ENCODE data around the gene SPTB.
A peak's percentile ranks its signal among the peaks of the same experiment; 100 is the strongest.

The SPTB gene

GRCh38 chr14:64879635-64880220 is at the start of gene SPTB:
TSS of gene SPTB (minus strand) at chr14:64879907. CDS start at chr14:64823094, 56,813 bp downstream.
- Histone ChIP-seq H3K9me3 (ENCODE audit: control insufficient read depth, insufficient read depth, low read depth, low read length) (no peaks in the 10 kb centered on the region), H3K27me3 (ENCODE audit: control insufficient read depth, insufficient read depth, low read length) (peaks cover 91% of the 10 kb centered on the region), H3K9ac (ENCODE audit: low read length) (peak within 1 kb of the TSS; percentile 29), H3K4me1 (ENCODE audit: control insufficient read depth, insufficient read depth, low read length) (no peaks in the 10 kb centered on the region; the same call in 1 of the 2 replicates), H3K4me3 (ENCODE audit: low read depth, low read length) (peak within 1 kb of the TSS; percentile 67), H3K36me3 (ENCODE audit: control insufficient read depth, insufficient read depth, low read length) (no peaks in the 10 kb centered on the region), H3K27ac (ENCODE audit: low read depth, low read length) (no peak within 1 kb of the TSS)

GRCh38 chr14:64929014-64929359 is 49.3 kb upstream of the SPTB start:
- H3K27me3 ChIP-seq (ENCODE audit: control insufficient read depth, insufficient read depth, low read length): no peaks in the 10 kb centered on the region
- peaks cover 69% of the 10 kb centered on the region for H3K36me3 ChIP-seq (ENCODE audit: control insufficient read depth, insufficient read depth, low read length)
- no peak overlapping the region for H3K9ac ChIP-seq (ENCODE audit: low read length)
- no peaks in the 10 kb centered on the region for H3K9me3 ChIP-seq (ENCODE audit: control insufficient read depth, insufficient read depth, low read depth, low read length)
- peaks cover 8% of the 10 kb centered on the region; the same call in 1 of the 2 replicates for H3K4me1 ChIP-seq (ENCODE audit: control insufficient read depth, insufficient read depth, low read length)
- no peak overlapping the region for H3K4me3 ChIP-seq (ENCODE audit: low read depth, low read length)
- no peak overlapping the region for H3K27ac ChIP-seq (ENCODE audit: low read depth, low read length)

- H3K9me3 ChIP-seq (ENCODE audit: control insufficient read depth, insufficient read depth, low read depth, low read length): no peaks in the 10 kb centered on the region
- no peak overlapping the region for H3K27ac ChIP-seq (ENCODE audit: low read depth, low read length)
- no peak overlapping the region for H3K4me3 ChIP-seq (ENCODE audit: low read depth, low read length)
- peaks cover 68% of the 10 kb centered on the region for H3K36me3 ChIP-seq (ENCODE audit: control insufficient read depth, insufficient read depth, low read length)
- H3K4me1 ChIP-seq (ENCODE audit: control insufficient read depth, insufficient read depth, low read length): peaks cover 8% of the 10 kb centered on the region; the same call in 1 of the 2 replicates
- H3K9ac ChIP-seq (ENCODE audit: low read length): no peak overlapping the region
- H3K27me3 ChIP-seq (ENCODE audit: control insufficient read depth, insufficient read depth, low read length): no peaks in the 10 kb centered on the region
Observed at GRCh38 chr14:64928239-64929013, 48.7 kb upstream of the SPTB start.

GRCh38 chr14:64927031-64927430 is 47.3 kb upstream of the SPTB start:
- Histone ChIP-seq H3K9ac (ENCODE audit: low read length) (no peak overlapping the region), H3K4me1 (ENCODE audit: control insufficient read depth, insufficient read depth, low read length) (peaks cover 8% of the 10 kb centered on the region; the same call in 1 of the 2 replicates), H3K9me3 (ENCODE audit: control insufficient read depth, insufficient read depth, low read depth, low read length) (no peaks in the 10 kb centered on the region), H3K27me3 (ENCODE audit: control insufficient read depth, insufficient read depth, low read length) (no peaks in the 10 kb centered on the region), H3K4me3 (ENCODE audit: low read depth, low read length) (no peak overlapping the region), H3K36me3 (ENCODE audit: control insufficient read depth, insufficient read depth, low read length) (peaks cover 55% of the 10 kb centered on the region), H3K27ac (ENCODE audit: low read depth, low read length) (no peak overlapping the region)

GRCh38 chr14:64926398-64926995 is 46.8 kb upstream of the SPTB start:
- peaks cover 50% of the 10 kb centered on the region for H3K36me3 ChIP-seq (ENCODE audit: control insufficient read depth, insufficient read depth, low read length)
- no peaks in the 10 kb centered on the region; the same call in 1 of the 2 replicates for H3K9me3 ChIP-seq (ENCODE audit: control insufficient read depth, insufficient read depth, low read depth, low read length)
- no peak overlapping the region for H3K4me3 ChIP-seq (ENCODE audit: low read depth, low read length)
- peaks cover 8% of the 10 kb centered on the region; the same call in 1 of the 2 replicates for H3K4me1 ChIP-seq (ENCODE audit: control insufficient read depth, insufficient read depth, low read length)
- H3K27ac ChIP-seq (ENCODE audit: low read depth, low read length): no peak overlapping the region
- H3K27me3 ChIP-seq (ENCODE audit: control insufficient read depth, insufficient read depth, low read length): no peaks in the 10 kb centered on the region
- no peak overlapping the region for H3K9ac ChIP-seq (ENCODE audit: low read length)

GRCh38 chr14:64923015-64923414 is 43.3 kb upstream of the SPTB start:
- Histone ChIP-seq H3K27me3 (ENCODE audit: control insufficient read depth, insufficient read depth, low read length) (no peaks in the 10 kb centered on the region), H3K9ac (ENCODE audit: low read length) (no peak overlapping the region), H3K36me3 (ENCODE audit: control insufficient read depth, insufficient read depth, low read length) (peaks cover 35% of the 10 kb centered on the region), H3K4me3 (ENCODE audit: low read depth, low read length) (no peak overlapping the region), H3K27ac (ENCODE audit: low read depth, low read length) (no peak overlapping the region), H3K4me1 (ENCODE audit: control insufficient read depth, insufficient read depth, low read length) (no peaks in the 10 kb centered on the region), H3K9me3 (ENCODE audit: control insufficient read depth, insufficient read depth, low read depth, low read length) (no peaks in the 10 kb centered on the region; the same call in 1 of the 2 replicates)

- no peaks in the 10 kb centered on the region; the same call in 1 of the 2 replicates for H3K9me3 ChIP-seq (ENCODE audit: control insufficient read depth, insufficient read depth, low read depth, low read length)
- H3K4me3 ChIP-seq (ENCODE audit: low read depth, low read length): no peak overlapping the region
- H3K4me1 ChIP-seq (ENCODE audit: control insufficient read depth, insufficient read depth, low read length): peaks cover under 1% of the 10 kb centered on the region; the same call in 1 of the 2 replicates
- peaks cover 18% of the 10 kb centered on the region for H3K36me3 ChIP-seq (ENCODE audit: control insufficient read depth, insufficient read depth, low read length)
- no peak overlapping the region for H3K9ac ChIP-seq (ENCODE audit: low read length)
- no peak overlapping the region for H3K27ac ChIP-seq (ENCODE audit: low read depth, low read length)
- no peaks in the 10 kb centered on the region for H3K27me3 ChIP-seq (ENCODE audit: control insufficient read depth, insufficient read depth, low read length)
Observed at GRCh38 chr14:64920465-64920864, 40.8 kb upstream of the SPTB start.

GRCh38 chr14:64919618-64920017 is 39.9 kb upstream of the SPTB start:
- Histone ChIP-seq H3K9ac (ENCODE audit: low read length) (no peak overlapping the region), H3K4me3 (ENCODE audit: low read depth, low read length) (no peak overlapping the region), H3K9me3 (ENCODE audit: control insufficient read depth, insufficient read depth, low read depth, low read length) (no peaks in the 10 kb centered on the region; the same call in 1 of the 2 replicates), H3K27ac (ENCODE audit: low read depth, low read length) (no peak overlapping the region), H3K4me1 (ENCODE audit: control insufficient read depth, insufficient read depth, low read length) (peaks cover 5% of the 10 kb centered on the region; the same call in 1 of the 2 replicates), H3K27me3 (ENCODE audit: control insufficient read depth, insufficient read depth, low read length) (no peaks in the 10 kb centered on the region), H3K36me3 (ENCODE audit: control insufficient read depth, insufficient read depth, low read length) (peaks cover 10% of the 10 kb centered on the region)

- Histone ChIP-seq H3K9me3 (ENCODE audit: control insufficient read depth, insufficient read depth, low read depth, low read length) (no peaks in the 10 kb centered on the region; the same call in 1 of the 2 replicates), H3K4me3 (ENCODE audit: low read depth, low read length) (no peak overlapping the region), H3K27me3 (ENCODE audit: control insufficient read depth, insufficient read depth, low read length) (no peaks in the 10 kb centered on the region), H3K36me3 (ENCODE audit: control insufficient read depth, insufficient read depth, low read length) (peaks cover 6% of the 10 kb centered on the region), H3K4me1 (ENCODE audit: control insufficient read depth, insufficient read depth, low read length) (peaks cover 5% of the 10 kb centered on the region; the same call in 1 of the 2 replicates), H3K27ac (ENCODE audit: low read depth, low read length) (no peak overlapping the region), H3K9ac (ENCODE audit: low read length) (no peak overlapping the region)
Observed at GRCh38 chr14:64919215-64919614, 39.5 kb upstream of the SPTB start.

- Histone ChIP-seq H3K27ac (ENCODE audit: low read depth, low read length) (no peak overlapping the region), H3K27me3 (ENCODE audit: control insufficient read depth, insufficient read depth, low read length) (no peaks in the 10 kb centered on the region), H3K4me3 (ENCODE audit: low read depth, low read length) (no peak overlapping the region), H3K9me3 (ENCODE audit: control insufficient read depth, insufficient read depth, low read depth, low read length) (no peaks in the 10 kb centered on the region; the same call in 1 of the 2 replicates), H3K9ac (ENCODE audit: low read length) (no peak overlapping the region), H3K4me1 (ENCODE audit: control insufficient read depth, insufficient read depth, low read length) (peaks cover 8% of the 10 kb centered on the region; the same call in 1 of the 2 replicates), H3K36me3 (ENCODE audit: control insufficient read depth, insufficient read depth, low read length) (no peaks in the 10 kb centered on the region)
Observed at GRCh38 chr14:64918216-64918615, 38.5 kb upstream of the SPTB start.

GRCh38 chr14:64915797-64916196 is 36.1 kb upstream of the SPTB start:
- no peaks in the 10 kb centered on the region for H3K36me3 ChIP-seq (ENCODE audit: control insufficient read depth, insufficient read depth, low read length)
- peaks cover 8% of the 10 kb centered on the region; the same call in 1 of the 2 replicates for H3K4me1 ChIP-seq (ENCODE audit: control insufficient read depth, insufficient read depth, low read length)
- H3K27ac ChIP-seq (ENCODE audit: low read depth, low read length): no peak overlapping the region
- no peaks in the 10 kb centered on the region for H3K27me3 ChIP-seq (ENCODE audit: control insufficient read depth, insufficient read depth, low read length)
- H3K4me3 ChIP-seq (ENCODE audit: low read depth, low read length): no peak overlapping the region; the same call in 1 of the 2 replicates
- H3K9me3 ChIP-seq (ENCODE audit: control insufficient read depth, insufficient read depth, low read depth, low read length): no peaks in the 10 kb centered on the region
- no peak overlapping the region for H3K9ac ChIP-seq (ENCODE audit: low read length)

All from HUES6 (cell line).